K562 (cell line): Measurements from ENCODE around the gene SGSM2. TPM values are rescaled to one million over a fixed set of nuclear protein-coding genes. Genes with fewer than 3 reads are reported as not detected.

Experiments
- ATAC-seq: fragments of 200-7000 bp; cut with Tn5 transposase; 3 replicates; pipeline ENCODE4 v1.9.1; 2020; ENCODE audit warnings: moderate library complexity
- BruUV-seq: library from RNA; stranded (reverse); fragments of 400-500 nt; replicated peaks from 2 replicates; lab custom pipeline; 2021; lab: Mats Ljungman, UMichigan
- CTCF ChIA-PET: fragments of 300-600 bp; formaldehyde crosslinking; extraction: SDS; loops from one replicate; lab custom pipeline; 2021; ENCODE audit warnings: low intra/inter-chr PET ratio; lab: Yijun Ruan, JAX
- POLR2A ChIA-PET: fragments of 300-600, 350-650 bp; sonication (Branson Sonifier 250); formaldehyde crosslinking; extraction: SDS; loops from one replicate; lab custom pipeline; 2021; ENCODE audit warnings: antibody characterized with exemption, inconsistent platforms; lab: Yijun Ruan, JAX
- DNase-seq, 4 experiments: peaks; one replicate each; pipeline versions ENCODE4 v3.0.0 to v3.0.0-alpha.2; 2011 to 2018; ENCODE audit warnings: low spot score in 3 of 4, mixed read lengths in 3 of 4; ENCODE audit errors: extremely low read depth in 1 of 4
- FAIRE-seq: peaks from 2 replicates; lab custom pipeline; 2011; peaks lifted over from hg19 to GRCh38; lab: Jason Lieb, UNC
- H2AFZ ChIP-seq: 2 replicates; pipeline ENCODE4 v1.6.0; 2011; ENCODE audit warnings: low read depth, low read length, control low read depth, inconsistent platforms
- H3K27ac ChIP-seq: fragments of 200-600 bp; 3 replicates; pipeline ENCODE4 v1.8.0; 2011; ENCODE audit warnings: low read depth, mild to moderate bottlenecking, control low read depth, inconsistent platforms, low read length, moderate library complexity, mixed read lengths; ENCODE audit errors: extremely low read depth
- H3K27me3 ChIP-seq, 2 experiments: fragments of 300-600 bp in 1 of 2; 2 replicates in 1 of 2; 3 replicates in 1 of 2; pipeline versions ENCODE4 v1.6.0 to v1.8.0; 2011; ENCODE audit warnings: inconsistent platforms in 2 of 2, low read length in 2 of 2, mild to moderate bottlenecking in 1 of 2, mixed read lengths in 1 of 2, moderate library complexity in 1 of 2; ENCODE audit not compliant: control insufficient read depth in 2 of 2, insufficient read depth in 2 of 2
- H3K36me3 ChIP-seq: fragments of 300-600 bp; 3 replicates; pipeline ENCODE4 v1.8.0; 2011; ENCODE audit warnings: mild to moderate bottlenecking, low read length, inconsistent platforms; ENCODE audit not compliant: control insufficient read depth, insufficient read depth
- H3K4me1 ChIP-seq, 2 experiments: fragments of 200-600 bp in 1 of 2; replicated peaks in 1 of 2; 2 replicates in 1 of 2; 3 replicates in 1 of 2; pipeline versions ENCODE4 v1.5.1 to v1.8.0; 2011; ENCODE audit warnings: inconsistent platforms in 2 of 2, low read length in 2 of 2, mild to moderate bottlenecking in 1 of 2, mixed read lengths in 1 of 2, moderate library complexity in 1 of 2; ENCODE audit not compliant: control insufficient read depth in 2 of 2, insufficient read depth in 2 of 2
- H3K4me2 ChIP-seq: 2 replicates; pipeline ENCODE4 v1.6.1; 2011; ENCODE audit warnings: low read length, control low read depth, inconsistent platforms, mixed read lengths; ENCODE audit not compliant: insufficient read depth
- H3K4me3 ChIP-seq: fragments of 200-600 bp; sonication (generic), shearing (Covaris generic); 2 replicates; pipeline ENCODE4 v1.5.1; 2016; ENCODE audit warnings: control low read depth, inconsistent platforms
- H3K79me2 ChIP-seq: fragments of 200-600 bp; 3 replicates; pipeline ENCODE4 v1.8.0; 2011; ENCODE audit warnings: low read length, inconsistent platforms; ENCODE audit not compliant: control insufficient read depth, insufficient read depth
- H3K9ac ChIP-seq, 2 experiments: 2 replicates each; pipeline versions ENCODE4 v1.6.0 to v1.6.1; 2011; ENCODE audit warnings: low read depth in 2 of 2, low read length in 2 of 2, control low read depth in 1 of 2, inconsistent platforms in 1 of 2, mild to moderate bottlenecking in 1 of 2, mixed read lengths in 1 of 2; ENCODE audit not compliant: insufficient read depth in 1 of 2
- H3K9me1 ChIP-seq: one replicate; pipeline ENCODE4 v1.6.0; 2011; ENCODE audit warnings: inconsistent platforms, mild to moderate bottlenecking, low read length, moderate library complexity; ENCODE audit not compliant: control insufficient read depth, insufficient read depth
- H3K9me3 ChIP-seq: replicated peaks from 2 replicates; pipeline ENCODE4 v1.5.1; 2011; ENCODE audit warnings: low read depth, low read length, inconsistent platforms; ENCODE audit not compliant: control insufficient read depth, insufficient read depth
- H4K20me1 ChIP-seq: replicated peaks from 2 replicates; pipeline ENCODE4 v1.6.1; 2011; ENCODE audit warnings: low read length, inconsistent platforms, mixed read lengths; ENCODE audit not compliant: control insufficient read depth, insufficient read depth
- CCNT2 ChIP-seq: IDR thresholded peaks from 2 replicates; pipeline ENCODE4 v1.6.1; 2011; ENCODE audit warnings: borderline replicate concordance, low read depth, mild to moderate bottlenecking, moderate library complexity, mixed read lengths, low read length; ENCODE audit not compliant: insufficient read length; ENCODE audit errors: extremely low read depth
- CEBPG ChIP-seq, 3 experiments: fragments of 200-800 bp in 1 of 3; sonication (Bioruptor generic) in 1 of 3; sonication (generic) in 1 of 3; formaldehyde crosslinking in 1 of 3; IDR thresholded peaks in 2 of 3; conservative IDR thresholded peaks in 1 of 3; 2 replicates each; pipeline versions ENCODE4 v1.6.1 to v1.8.0; 2016 to 2022; ENCODE audit warnings: missing compliant biosample characterization in 2 of 3, missing genetic modification characterization in 2 of 3, mild to moderate bottlenecking in 1 of 3, missing genetic modification reagents in 1 of 3
- EGR1 ChIP-seq: fragments of 450-650 bp; conservative IDR thresholded peaks from 2 replicates; pipeline ENCODE4 v1.6.1; 2017; ENCODE audit warnings: mild to moderate bottlenecking
- FOXJ2 ChIP-seq: fragments of 200-800 bp; sonication (Bioruptor generic); IDR thresholded peaks from 2 replicates; pipeline ENCODE4 v1.6.1; 2016; ENCODE audit warnings: missing genetic modification characterization, missing compliant biosample characterization
- GTF2F1 ChIP-seq: IDR thresholded peaks from 2 replicates; pipeline ENCODE4 v1.6.1; 2011; ENCODE audit warnings: low read depth, low read length, improper control_type of control experiment
- HMGN3 ChIP-seq: IDR thresholded peaks from 2 replicates; pipeline ENCODE4 v1.6.1; 2011; ENCODE audit warnings: borderline replicate concordance, low read depth, mild to moderate bottlenecking, mixed read lengths, low read length; ENCODE audit not compliant: insufficient read length; ENCODE audit errors: extremely low read depth
- MAZ ChIP-seq, 2 experiments: fragments of 450-650 bp in 1 of 2; sonication (generic) in 1 of 2; formaldehyde crosslinking; IDR thresholded peaks in 1 of 2; conservative IDR thresholded peaks in 1 of 2; 2 replicates each; pipeline versions ENCODE4 v1.4.0 to v1.5.0; 2020; ENCODE audit warnings: mild to moderate bottlenecking in 1 of 2, missing genetic modification reagents in 1 of 2
- MBD2 ChIP-seq: sonication (generic); IDR thresholded peaks from 2 replicates; pipeline ENCODE4 v1.6.1; 2016; ENCODE audit warnings: low read depth, borderline replicate concordance
- MYC ChIP-seq, 2 experiments: fragments of 250-450 bp in 1 of 2; sonication (Bioruptor Pico) in 1 of 2; IDR thresholded peaks; 2 replicates each; pipeline versions ENCODE4 v1.5.1 to v1.6.1; 2012 to 2021; ENCODE audit warnings: low read depth in 2 of 2, borderline replicate concordance in 1 of 2, improper control_type of control experiment in 1 of 2, low read length in 1 of 2, mild to moderate bottlenecking in 1 of 2, moderate library complexity in 1 of 2
- NCOR1 ChIP-seq: fragments of 450-650 bp; IDR thresholded peaks from 2 replicates; pipeline ENCODE4 v1.6.1; 2016; ENCODE audit warnings: mild to moderate bottlenecking, moderate library complexity
- NEUROD1 ChIP-seq: fragments of 150-350 bp; IDR thresholded peaks from 2 replicates; pipeline ENCODE4 v1.6.1; 2014; ENCODE audit warnings: borderline replicate concordance, low read length, low read depth; ENCODE audit not compliant: partially characterized antibody
- NFIC ChIP-seq: fragments of 450-650 bp; IDR thresholded peaks from 2 replicates; pipeline ENCODE4 v1.6.1; 2017; ENCODE audit warnings: mild to moderate bottlenecking, inconsistent platforms
- SIX5 ChIP-seq, 2 experiments: IDR thresholded peaks; 2 replicates each; pipeline ENCODE4 v1.6.1; 2011; ENCODE audit warnings: low read length in 2 of 2, borderline replicate concordance in 1 of 2, low read depth in 1 of 2, mild to moderate bottlenecking in 1 of 2, moderate library complexity in 1 of 2; ENCODE audit not compliant: insufficient read depth in 1 of 2
- ZBTB34 ChIP-seq: fragments of 250-450 bp; sonication (Bioruptor Pico); IDR thresholded peaks from 2 replicates; pipeline ENCODE4 v1.8.0; 2021; ENCODE audit warnings: mild to moderate bottlenecking, moderate library complexity
- ZFP36 ChIP-seq: fragments of 150-350 bp; IDR thresholded peaks from 2 replicates; pipeline ENCODE4 v1.6.1; 2018; ENCODE audit warnings: low read length, low read depth; ENCODE audit not compliant: partially characterized antibody
- ZNF133 ChIP-seq: fragments of 250-450 bp; sonication (Bioruptor Pico); IDR thresholded peaks from 2 replicates; pipeline ENCODE4 v1.4.0; 2020; ENCODE audit warnings: mild to moderate bottlenecking
- ZNF274 ChIP-seq: IDR thresholded peaks from 2 replicates; pipeline ENCODE4 v1.6.1; 2011; ENCODE audit warnings: low read depth, mild to moderate bottlenecking, low read length, moderate library complexity, borderline replicate concordance
- WGBS: fragments of 100-300 bp; shearing (Covaris generic); methylation state at CpG from one replicate; pipeline ENCODE4 v1.1.6; 2016; ENCODE audit warnings: low coverage, mixed read lengths; ENCODE audit not compliant: insufficient coverage; ENCODE audit errors: missing lambda C conversion rate; 5-methylcytosine and 5-hydroxymethylcytosine counted together
- in situ Hi-C: fragments of 300-500 bp; cut with MboI; formaldehyde crosslinking; loops from 4 replicates; pipeline ENCODE4 v1.15.0; 2018; ENCODE audit warnings: inconsistent platforms, mixed read lengths
- intact Hi-C: fragments of 100-400 bp; cut with micrococcal nuclease; formaldehyde crosslinking; loops from 2 replicates; pipeline ENCODE4 v1.14.2; 2022
- polyA plus RNA-seq, 8 experiments: library from polyadenylated mRNA; depleted of rRNA in 4 of 8; stranded (reverse) in 5 of 8; unstranded in 3 of 8; fragments of >200 nt; fragmentation: Nextera tagmentation in 2 of 8; fragmentation: Illumina TruSeq in 1 of 8; extraction: Ambion mirVana in 2 of 8; extraction: Trizol in 1 of 8; gene quantifications; 2 replicates each; pipeline versions ENCODE4 v1.2.1 to v1.2.3, GENCODE V29; 2011 to 2014; ENCODE audit warnings: inconsistent platforms in 1 of 8, missing spikeins in 1 of 8
- total RNA-seq, 7 experiments: library from RNA; depleted of rRNA in 6 of 7; stranded (reverse); fragments of >200 nt in 6 of 7; fragmentation: Illumina TruSeq in 2 of 7; extraction: Trizol in 2 of 7; gene quantifications; 2 replicates each; pipeline versions ENCODE4 v1.2.1 to v1.2.3, GENCODE V29; 2011 to 2021; ENCODE audit warnings: low replicate concordance in 1 of 7

Gene SGSM2
- total and polyA plus RNA-seq, 9 of the 15 experiments (the other 6 are each of a cell fraction or from before 2014, with no cell fraction given), result 0.20 to 26.3 (median 14.8) TPM

GRCh38 chr17:2392252-2393173 is 55.2 kb downstream of the SGSM2 start:
- H3K9me1 ChIP-seq, result no peaks in the 10 kb centered on the region
- peaks cover 60% of the 10 kb centered on the region for H3K79me2 ChIP-seq
- H4K20me1 ChIP-seq, result 0 out of 2 replicates have a peak, but pooled peaks cover 3% of the 10 kb centered on the region
- peak overlapping the region; percentile 96 to 98 for H3K9ac ChIP-seq
- in situ Hi-C loops, result no loop called here
- no peaks in the 10 kb centered on the region for H3K27me3 ChIP-seq
- no peaks in the 10 kb centered on the region for H3K9me3 ChIP-seq
- H3K4me2 ChIP-seq, result peak overlapping the region; percentile 82
- H3K4me1 ChIP-seq, result peaks cover 32 to 67% of the 10 kb centered on the region in 2 experiments
- POLR2A ChIA-PET, result interaction anchor here (0.6 to 4.0 kb wide), 10 partner anchors 7 to 321 kb away, joined by 3 to 24 read pairs (median 4); no protein-coding TSS in a partner anchor
- peak; percentile 80 for ATAC-seq
- H3K36me3 ChIP-seq, result peaks cover 23% of the 10 kb centered on the region; the same call in 2 of the 3 replicates
- peak; percentile 77 for FAIRE-seq
- intact Hi-C loops, result loop anchor here (1.0 kb wide), 1 partner anchor 9 kb away; the partner anchor contains the start of gene MNT
- 0 out of 2 replicates have a peak overlapping the region, but pooled peaks have one; percentile 51 for H2AFZ ChIP-seq
- H3K27ac ChIP-seq, result peak overlapping the region; percentile 99
- 0% methylated on average over 18 of the region's 83 CpGs for WGBS
- peak overlapping the region; percentile 52 for H3K4me3 ChIP-seq
- TSS peak; percentile 77 for BruUV-seq
- peak; percentile 78 to 93 (median 85) for DNase-seq
- CTCF ChIA-PET, result no interaction called here
- TF ChIP-seq NEUROD1 (peak; percentile 14), HMGN3 (peak; percentile 72), MYC (IDR thresholded peaks at IDR 0.05; ENCODE audit: low read depth, low read length) (peak; percentile 91), MYC (CRISPR knock-in tag; IDR thresholded peaks at IDR 0.05; ENCODE audit: borderline replicate concordance, low read depth) (no peak), CEBPG (CRISPR knock-in tag; IDR thresholded peaks at IDR 0.05) (peak; percentile 77; the same call in 1 of the 2 replicates), CEBPG (tag; conservative IDR thresholded peaks at IDR 0.05 in 1 of 2, IDR thresholded peaks at IDR 0.05 in 1 of 2) (peak; percentile 74 to 87), NCOR1 (peak; percentile 60), MBD2 (peak; percentile 13; the same call in 1 of the 2 replicates), GTF2F1 (no peak), CCNT2 (peak; percentile 84), FOXJ2 (no peak), ZNF133 (CRISPR knock-in tag) (no peak), ZFP36 (no peak), EGR1 (peak; percentile 24; the same call in 1 of the 2 replicates), MAZ (CRISPR knock-in tag; conservative IDR thresholded peaks at IDR 0.05 in 1 of 2, IDR thresholded peaks at IDR 0.05 in 1 of 2) (peak; percentile 74 to 78), ZBTB34 (CRISPR knock-in tag) (no peak), SIX5 (IDR thresholded peaks at IDR 0.05; ENCODE audit: borderline replicate concordance in 1 of 2, insufficient read depth in 1 of 2, low read depth in 1 of 2, low read length in 2 of 2) (no peak), NFIC (peak; percentile 60), ZNF274 (no peak)
